Coronary artery (tissue), 2 donors: ENCODE data around the gene HOXB4.

ENCODE experiments used
- DNase-seq: peaks from one replicate; pipeline ENCODE4 v3.0.0-alpha.2; 2017; ENCODE audit warnings: low spot score
- H3K27ac ChIP-seq, 2 donors: fragments of 200-600 bp; sonication (generic); one replicate each; pipeline ENCODE4 v1.5.1; 2016 to 2019
- H3K4me3 ChIP-seq: fragments of 200-600 bp; sonication (generic); 2 replicates; pipeline ENCODE4 v1.5.1; 2016; ENCODE audit warnings: mild to moderate bottlenecking, moderate library complexity
- TF ChIP-seq, protein P1 (sequence below): fragments of 200-600 bp; sonication (generic); IDR thresholded peaks from one replicate; pipeline ENCODE4 v1.5.1; 2019; ENCODE audit warnings: antibody characterized with exemption

Gene HOXB4

DNA sequence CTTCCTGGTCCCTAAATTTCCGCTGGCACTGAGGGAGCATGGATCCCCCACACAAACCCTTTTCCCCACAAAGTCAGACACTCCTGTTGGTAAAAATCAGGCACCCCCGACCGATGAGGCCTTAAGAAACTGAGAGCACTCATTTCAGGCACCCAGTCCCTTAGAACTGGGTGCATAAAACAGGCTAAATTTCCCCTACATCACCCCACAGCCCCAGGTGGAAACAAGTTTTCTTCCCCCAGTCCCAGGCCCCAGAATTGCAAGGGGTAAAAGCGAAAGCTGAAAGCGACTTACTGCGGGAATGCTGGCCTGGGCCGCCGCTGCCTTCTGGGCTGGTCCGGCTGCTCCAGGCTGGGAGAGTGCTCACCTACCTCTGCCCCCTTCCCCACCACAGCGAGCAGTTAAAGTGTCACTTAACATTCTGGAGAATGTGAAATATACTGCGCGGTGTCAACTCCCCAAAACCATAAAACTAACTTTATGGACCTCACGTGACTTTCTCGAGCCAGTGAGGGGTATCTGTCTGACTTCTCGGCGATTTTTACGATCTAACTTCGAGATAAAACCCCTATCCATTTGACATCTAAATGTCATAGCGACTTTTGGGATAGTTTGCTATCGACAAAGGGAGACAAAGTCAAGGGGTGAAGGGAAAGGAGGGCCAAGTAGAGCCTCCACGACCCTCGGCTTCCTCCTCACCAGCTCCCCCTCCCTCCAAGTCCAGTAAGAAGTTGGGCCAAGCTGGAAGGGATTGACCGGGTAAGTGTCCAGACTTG is 11.9 kb upstream of the HOXB4 start, which contains the start of gene HOXB3:
TSS of gene HOXB3 (minus strand) at position 411 of the 776 bp plus-strand sequence. CDS start 37,767 bp downstream, outside the sequence.
- Histone ChIP-seq H3K27ac (no peak within 1 kb of the TSS), H3K4me3 (no peak within 1 kb of the TSS)
- DNase-seq, result no peak
- TF ChIP-seq, protein P1, sequence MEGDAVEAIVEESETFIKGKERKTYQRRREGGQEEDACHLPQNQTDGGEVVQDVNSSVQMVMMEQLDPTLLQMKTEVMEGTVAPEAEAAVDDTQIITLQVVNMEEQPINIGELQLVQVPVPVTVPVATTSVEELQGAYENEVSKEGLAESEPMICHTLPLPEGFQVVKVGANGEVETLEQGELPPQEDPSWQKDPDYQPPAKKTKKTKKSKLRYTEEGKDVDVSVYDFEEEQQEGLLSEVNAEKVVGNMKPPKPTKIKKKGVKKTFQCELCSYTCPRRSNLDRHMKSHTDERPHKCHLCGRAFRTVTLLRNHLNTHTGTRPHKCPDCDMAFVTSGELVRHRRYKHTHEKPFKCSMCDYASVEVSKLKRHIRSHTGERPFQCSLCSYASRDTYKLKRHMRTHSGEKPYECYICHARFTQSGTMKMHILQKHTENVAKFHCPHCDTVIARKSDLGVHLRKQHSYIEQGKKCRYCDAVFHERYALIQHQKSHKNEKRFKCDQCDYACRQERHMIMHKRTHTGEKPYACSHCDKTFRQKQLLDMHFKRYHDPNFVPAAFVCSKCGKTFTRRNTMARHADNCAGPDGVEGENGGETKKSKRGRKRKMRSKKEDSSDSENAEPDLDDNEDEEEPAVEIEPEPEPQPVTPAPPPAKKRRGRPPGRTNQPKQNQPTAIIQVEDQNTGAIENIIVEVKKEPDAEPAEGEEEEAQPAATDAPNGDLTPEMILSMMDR, result no peak

DNA sequence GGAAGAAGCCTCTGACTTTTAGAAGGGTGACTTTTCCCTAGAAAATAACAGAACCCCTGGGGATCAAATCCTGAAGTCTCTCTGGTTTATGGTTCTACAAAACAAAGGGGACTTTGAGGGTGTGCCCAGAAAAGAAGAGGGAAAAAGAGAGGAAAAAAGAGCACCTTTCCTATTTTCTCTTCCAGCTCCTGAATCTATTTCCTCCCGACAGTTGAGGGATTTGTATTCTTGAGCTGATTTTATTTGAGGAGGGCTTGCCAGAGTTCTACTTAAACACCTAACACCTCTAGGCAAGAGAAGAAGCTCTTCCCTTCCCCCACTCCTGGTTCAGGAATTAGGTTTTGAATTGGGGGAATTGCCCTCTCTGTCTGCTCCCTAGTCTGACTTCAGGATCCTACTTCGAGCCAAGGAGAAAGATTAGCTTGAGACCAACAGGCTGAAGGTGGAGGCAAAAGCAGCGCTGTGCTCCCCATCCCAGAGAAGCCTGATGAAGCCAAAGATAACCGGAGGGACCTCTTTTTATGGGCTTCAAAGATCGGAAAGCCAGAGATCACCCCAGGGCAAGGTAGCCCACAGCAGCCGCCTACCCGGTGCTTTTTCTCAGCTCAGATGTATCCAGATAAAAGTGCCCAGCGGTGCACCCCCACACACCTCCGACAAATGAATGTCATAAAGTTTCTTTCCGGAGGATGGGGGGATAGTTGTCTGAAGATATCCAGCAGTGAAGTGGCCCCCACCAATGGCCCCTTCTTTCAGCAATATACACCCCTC is 11.1 kb upstream of the HOXB4 start:
- no peak overlapping the region for H3K4me3 ChIP-seq
- DNase-seq, result no peak
- TF ChIP-seq, protein P1, result no peak
- H3K27ac ChIP-seq, result no peak overlapping the region

DNA sequence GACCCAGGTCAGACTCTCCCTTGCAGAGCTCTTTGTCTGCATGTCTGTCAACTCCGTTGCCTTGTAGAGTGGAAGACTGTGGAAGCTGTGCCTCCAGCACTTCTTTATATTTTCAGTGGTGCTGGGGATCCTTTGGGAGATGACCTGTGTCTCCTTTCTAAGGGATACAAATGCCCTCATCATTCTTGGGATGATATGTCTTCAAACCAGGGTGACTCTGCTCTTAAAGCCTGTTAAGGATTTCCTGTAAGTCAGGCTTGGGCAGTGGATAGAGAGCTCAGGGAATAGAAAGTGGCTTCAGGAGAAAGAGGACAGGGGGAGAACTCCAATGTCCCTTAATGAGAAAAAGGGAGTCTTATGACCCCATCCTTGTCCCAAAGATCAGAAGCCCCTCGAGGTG is 10.4 kb upstream of the HOXB4 start:
- H3K4me3 ChIP-seq, result no peak overlapping the region
- DNase-seq, result no peak
- H3K27ac ChIP-seq, result no peak overlapping the region
- TF ChIP-seq, protein P1, result no peak

DNA sequence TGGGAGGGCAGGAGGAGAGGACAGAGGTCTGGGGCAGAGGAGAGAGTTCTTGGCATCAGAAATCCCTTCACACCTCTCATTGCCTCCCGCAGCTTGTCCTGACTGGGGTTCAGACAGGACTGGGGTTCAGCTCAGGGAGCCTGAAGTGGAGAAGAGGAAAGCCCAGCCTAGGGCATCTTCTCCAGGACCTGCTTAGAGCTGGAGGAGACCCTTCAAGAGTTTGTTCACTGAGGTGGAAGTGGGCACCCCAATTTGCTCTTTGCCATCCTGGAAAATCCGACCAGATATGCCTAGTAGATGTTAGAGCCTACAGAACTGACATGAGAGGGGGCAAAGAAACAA is 9.9 kb upstream of the HOXB4 start:
- H3K27ac ChIP-seq, result peak overlapping the region in 1 of 2 donors; percentile 31
- TF ChIP-seq, protein P1, result no peak
- DNase-seq, result no peak
- H3K4me3 ChIP-seq, result no peak overlapping the region

DNA sequence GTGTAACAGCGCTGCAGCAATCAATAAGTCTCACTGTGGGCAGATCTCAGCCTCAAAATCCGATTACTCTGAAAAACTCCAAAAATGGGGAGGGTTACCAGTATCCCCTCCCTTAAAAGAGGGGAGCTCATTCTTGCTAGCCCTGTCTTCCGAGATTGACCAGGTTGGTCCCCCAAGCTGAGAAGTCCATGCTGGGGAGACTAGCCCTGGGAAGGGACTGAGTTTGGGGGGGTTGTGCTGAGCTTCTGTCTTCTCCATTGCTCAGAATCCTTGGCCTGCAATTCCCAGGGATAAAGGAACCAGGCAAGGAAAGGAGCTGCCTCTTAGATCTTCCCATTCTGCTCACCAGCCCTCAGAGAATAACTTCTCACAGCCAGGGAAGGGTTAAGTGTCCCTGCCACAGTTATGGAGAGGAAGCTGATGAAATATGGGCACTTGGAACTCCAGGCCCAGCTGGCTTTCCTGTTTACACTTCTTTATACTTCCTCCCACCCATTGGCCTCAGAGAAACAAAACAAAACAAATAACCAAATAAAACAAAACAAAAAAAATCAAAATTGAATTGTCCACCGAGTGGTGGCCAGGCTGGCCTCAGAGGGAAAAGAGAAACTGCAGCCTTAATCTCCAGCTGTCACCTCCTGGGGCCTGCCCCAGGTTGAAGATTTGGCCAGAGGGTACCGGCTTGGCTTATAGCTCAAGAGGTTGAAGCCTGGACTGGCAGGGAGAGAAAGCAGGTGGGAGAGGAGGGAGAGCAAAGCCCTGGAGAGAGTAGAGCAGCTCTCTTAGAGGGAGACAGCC is 9.3 kb upstream of the HOXB4 start:
- no peak for DNase-seq
- TF ChIP-seq, protein P1, result no peak
- Histone ChIP-seq H3K4me3 (no peak overlapping the region), H3K27ac (peak overlapping the region in 1 of 2 donors; percentile 43)

DNA sequence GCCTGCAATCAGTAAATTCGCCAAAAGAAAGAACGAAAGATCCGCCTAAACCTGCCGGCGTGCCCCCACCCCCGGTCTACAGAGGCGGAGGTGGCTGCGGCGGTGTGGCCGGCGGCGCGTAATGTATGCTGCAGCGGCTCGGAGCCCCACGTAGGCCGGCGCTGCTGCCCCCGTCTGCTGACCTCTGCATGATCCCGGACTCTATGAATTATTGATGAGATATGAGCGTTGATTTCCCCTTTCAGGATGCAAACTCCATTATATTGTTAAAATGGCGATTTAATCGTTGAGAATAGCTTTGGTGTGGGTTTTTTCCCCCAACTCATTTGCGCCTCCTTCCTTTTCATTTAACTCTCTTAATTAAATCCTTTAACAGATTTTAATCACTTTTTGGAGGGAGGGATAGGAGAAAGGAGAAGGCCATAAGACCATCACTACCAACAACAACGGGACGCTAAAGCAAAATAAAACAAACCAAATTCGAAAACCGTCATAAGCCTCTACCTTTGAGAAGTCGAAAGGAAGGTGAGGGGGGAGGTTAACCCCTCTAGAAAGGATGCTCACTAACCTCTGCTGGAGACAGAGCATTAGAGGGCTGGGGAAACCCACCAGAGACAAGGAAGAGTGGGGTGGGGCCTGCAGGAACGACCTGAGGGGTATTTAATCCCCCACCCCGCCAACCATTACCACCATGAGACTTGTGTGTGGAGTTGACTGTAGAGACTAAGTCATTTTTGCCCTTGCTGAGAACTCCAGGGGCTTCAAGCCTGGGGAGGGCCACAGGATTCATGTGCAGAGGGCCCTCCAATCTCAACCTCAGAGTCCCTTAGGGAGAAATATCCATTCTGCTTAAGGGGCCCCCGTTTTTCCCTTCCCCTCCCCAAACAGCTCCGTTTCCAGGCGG is 8.5 kb upstream of the HOXB4 start:
- TF ChIP-seq, protein P1, result no peak
- H3K27ac ChIP-seq, result peak overlapping the region in 1 of 2 donors; percentile 57
- peak overlapping the region; percentile 74 for H3K4me3 ChIP-seq
- DNase-seq, result no peak
